Epidermal melanocyte (primary cell): ENCODE results near the gene AGAP1.

ENCODE experiments used
- DNase-seq: peaks from one replicate; pipeline ENCODE4 v3.0.0; 2011; ENCODE audit warnings: low spot score; ENCODE audit not compliant: insufficient read length

AGAP1 gene

DNA sequence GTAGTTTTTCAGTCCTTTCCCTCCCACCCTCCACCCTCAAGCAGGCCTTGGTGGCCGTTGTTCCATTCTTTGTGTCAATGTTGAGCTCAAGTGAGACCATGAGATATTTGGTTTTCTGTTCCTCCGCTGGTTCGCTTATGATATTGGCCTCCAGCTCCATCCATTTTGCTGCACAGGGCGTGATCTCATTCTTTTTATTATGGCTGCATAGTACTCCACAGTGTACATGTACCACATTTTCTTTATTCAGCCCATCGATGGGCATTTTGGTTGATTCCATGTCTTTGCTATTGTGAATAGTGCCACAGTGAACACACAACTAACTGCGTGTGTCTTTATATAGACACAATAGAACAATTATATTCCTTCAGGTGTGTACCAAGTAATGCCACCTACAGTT, 14.1 kb downstream of the AGAP1 start:
- no peak for DNase-seq

DNA sequence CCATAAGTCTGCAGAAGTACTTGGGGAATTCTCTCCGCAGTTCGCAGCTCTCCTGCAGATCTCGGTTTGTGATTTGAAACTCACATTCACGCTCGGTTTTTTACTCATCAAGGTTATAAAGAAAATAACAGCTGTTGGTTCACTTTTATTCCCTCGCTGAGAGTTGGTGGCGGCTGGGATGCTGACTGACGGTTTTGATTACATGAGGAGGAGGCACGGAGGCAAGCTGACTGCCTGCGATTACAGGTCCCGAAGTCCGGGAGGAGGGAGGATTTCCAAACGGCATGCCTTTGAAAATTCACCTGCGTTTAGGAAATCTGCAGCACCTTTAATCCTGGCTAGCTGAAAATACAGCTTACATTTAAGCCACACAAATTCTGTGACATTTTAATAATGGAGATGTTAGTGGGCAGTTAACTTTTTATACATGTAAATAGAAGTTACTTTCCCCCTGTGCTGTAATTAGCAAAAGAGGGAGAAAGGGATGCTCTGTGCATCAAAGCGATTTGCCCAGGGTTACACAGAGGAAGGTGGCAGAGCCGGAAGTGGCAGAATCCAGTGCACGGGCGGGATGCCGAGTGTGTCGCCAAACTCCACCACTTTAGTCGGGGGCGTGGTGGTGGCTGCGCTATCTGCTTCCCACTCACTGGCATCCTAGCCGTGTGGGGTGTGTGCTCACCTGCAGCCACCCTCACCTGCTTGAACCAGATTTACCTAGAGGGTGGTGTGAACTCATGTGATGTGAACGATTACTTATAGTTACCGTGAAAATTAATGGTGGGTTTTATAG, 14.7 kb downstream of the AGAP1 start:
- no peak for DNase-seq

GRCh38 chr2:235510318-235510717, 16.5 kb downstream of the AGAP1 start:
- DNase-seq: no peak

GRCh38 chr2:235511187-235511661, 17.4 kb downstream of the AGAP1 start:
- no peak for DNase-seq

GRCh38 chr2:235511751-235512698, 18.2 kb downstream of the AGAP1 start:
- no peak for DNase-seq

- no peak for DNase-seq
Observed at GRCh38 chr2:235512699-235513053, 18.8 kb downstream of the AGAP1 start.

- no peak for DNase-seq
Observed at GRCh38 chr2:235513984-235514626, 20.3 kb downstream of the AGAP1 start.

- no peak for DNase-seq
Observed at GRCh38 chr2:235514627-235515363, 21.0 kb downstream of the AGAP1 start.

- no peak for DNase-seq
Observed at GRCh38 chr2:235515364-235515742, 21.5 kb downstream of the AGAP1 start.

- DNase-seq: no peak
Observed at GRCh38 chr2:235515821-235516220, 22.0 kb downstream of the AGAP1 start.

DNA sequence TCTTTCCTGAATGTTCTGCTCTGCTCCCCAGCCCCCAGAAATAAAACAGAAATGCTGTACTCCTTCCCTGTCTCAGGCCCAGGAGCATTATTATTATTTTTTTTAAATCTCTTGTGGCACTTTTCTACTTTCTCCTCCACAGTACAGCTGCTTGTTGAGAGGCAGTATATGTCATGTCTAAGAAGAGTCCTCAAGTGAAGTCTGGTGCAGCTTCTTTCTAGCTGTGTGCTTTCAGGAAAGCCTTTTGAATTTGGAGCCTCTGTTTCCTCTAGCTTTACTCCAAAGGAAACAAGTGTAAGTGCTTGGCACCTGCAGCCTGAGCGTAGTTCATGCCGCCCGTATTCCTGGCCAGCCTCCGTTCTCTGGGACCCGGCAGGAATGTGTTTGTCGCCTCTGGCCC, 22.4 kb downstream of the AGAP1 start:
- DNase-seq: no peak

- no peak for DNase-seq
Observed at GRCh38 chr2:235518322-235519090, 24.7 kb downstream of the AGAP1 start.

DNA sequence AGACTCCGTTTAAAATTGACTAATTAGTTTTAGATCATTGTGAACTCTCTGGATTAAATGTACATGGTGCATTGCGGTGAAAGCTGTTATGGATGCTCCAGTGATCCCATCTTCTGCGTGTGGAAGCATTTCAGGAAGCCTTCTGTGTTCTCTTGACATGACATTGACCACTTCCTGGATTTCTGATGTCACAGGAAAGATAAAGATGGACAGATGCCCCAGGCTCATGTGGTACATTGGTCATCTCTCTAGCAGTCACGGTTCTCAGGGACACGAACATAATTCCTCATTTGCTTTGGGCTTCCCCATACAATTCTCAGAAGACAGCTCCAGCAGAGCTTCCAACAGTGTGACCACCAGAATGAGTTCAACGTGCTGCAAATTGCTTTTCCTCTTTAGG, 26.9 kb downstream of the AGAP1 start:
- no peak for DNase-seq

DNA sequence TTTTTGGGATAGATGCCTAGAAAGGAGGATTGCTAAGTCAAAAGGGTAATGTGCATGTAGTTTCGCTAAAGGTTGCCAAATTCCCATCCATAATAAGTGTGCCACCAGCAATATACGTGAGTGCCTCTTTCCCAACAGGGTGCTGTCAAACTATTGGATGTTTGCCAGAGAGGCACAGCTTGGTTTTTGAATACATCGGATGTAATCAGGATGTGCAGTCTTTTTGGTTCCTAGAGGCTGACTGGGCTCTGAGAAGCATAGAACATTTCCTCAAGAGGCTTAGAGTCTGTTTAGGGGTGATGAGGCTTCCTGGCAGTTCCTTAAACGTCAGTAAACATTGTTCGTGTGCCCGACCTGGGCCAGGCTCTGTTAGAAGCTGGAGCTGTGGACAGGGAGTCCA, 28.0 kb downstream of the AGAP1 start:
- no peak for DNase-seq

- DNase-seq: no peak
Observed at GRCh38 chr2:235523021-235523420, 29.2 kb downstream of the AGAP1 start.

DNA sequence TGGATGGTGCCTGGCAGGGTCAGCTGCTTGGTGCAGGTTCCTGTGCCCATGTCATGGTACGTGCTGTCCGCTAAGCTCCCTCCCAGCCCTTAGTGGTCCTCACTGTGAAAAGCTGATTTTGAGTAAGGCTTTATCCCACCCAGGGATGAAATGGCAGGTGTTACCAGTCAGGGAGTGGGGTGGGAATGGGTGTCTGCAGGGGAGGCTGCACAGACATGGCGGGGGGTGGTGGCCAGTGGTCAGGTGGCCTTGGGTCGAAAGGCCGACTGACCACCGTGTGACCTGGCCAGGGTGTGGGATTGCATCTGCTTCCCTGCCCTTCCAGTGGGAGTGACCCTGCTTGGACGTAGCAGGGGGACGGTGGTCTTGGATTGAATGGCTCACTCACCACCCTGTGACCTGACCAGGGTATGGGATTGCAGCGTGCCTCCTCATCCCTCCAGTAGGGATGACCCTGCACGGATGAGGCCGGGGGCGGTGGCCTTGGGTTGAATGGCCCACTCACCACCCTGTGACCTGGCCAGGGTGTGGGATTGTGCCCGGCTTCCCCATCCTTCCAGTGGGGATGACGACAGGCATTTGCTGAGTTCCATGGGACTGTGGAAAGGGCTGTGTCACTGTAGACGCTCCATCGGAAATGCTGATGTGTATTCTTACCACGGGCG, 29.8 kb downstream of the AGAP1 start:
- no peak for DNase-seq

DNA sequence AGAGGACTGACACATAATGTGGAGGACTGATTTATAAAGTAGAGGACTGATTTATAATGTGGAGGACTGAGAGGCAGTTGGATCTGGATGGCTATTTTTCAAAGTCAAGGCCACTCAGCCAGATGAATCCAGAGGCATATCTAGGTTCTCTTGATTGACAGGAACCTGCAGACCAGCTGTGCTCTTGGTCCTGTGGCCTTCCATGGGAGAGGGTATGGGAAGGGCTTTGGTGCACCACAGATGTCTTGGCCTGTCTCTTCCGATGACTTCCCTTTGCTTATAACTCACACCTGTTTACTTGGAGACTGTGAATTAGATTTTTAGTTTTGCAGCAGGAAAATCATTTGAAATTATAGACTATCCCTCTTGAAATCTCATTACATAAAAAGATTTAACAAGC, 32.3 kb downstream of the AGAP1 start:
- DNase-seq: no peak

GRCh38 chr2:235527806-235528469, 34.1 kb downstream of the AGAP1 start:
- no peak for DNase-seq

- no peak for DNase-seq
Observed at GRCh38 chr2:235529621-235530020, 35.8 kb downstream of the AGAP1 start.
